Activated CD4-positive, alpha-beta T cell treated with anti-CD3 and anti-CD28 coated beads, Interleukin-2, amount 50 U/mL, for 4 hours (primary cell): ENCODE results near the gene LEMD1.
"Not testable (repeated sequence)": the region's sequence is repeated elsewhere in the genome, so short reads cannot be mapped to it uniquely, and the experiment has no call there.

Experiments
- DNase-seq, 2 experiments: peaks; one replicate each; pipeline ENCODE4 v3.0.0-alpha.2; 2020

LEMD1 gene

DNA sequence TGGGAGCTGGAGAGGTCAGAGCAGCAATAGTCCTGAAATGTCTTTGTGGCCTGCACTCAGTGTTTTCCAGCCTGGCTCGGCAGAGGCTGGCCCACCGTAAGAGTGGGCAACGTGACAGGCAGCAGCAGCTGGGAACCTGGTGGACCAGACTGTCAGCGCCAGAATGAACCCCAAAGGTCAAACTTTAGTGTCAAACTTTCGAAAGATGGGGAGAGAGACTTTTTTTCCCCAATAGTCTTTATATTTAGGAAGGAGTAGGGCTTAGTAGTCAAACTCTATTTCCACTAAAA, 23.7 kb upstream of the LEMD1 start:
- no peak for DNase-seq

GRCh38 chr1:205444931-205445645, 23.2 kb upstream of the LEMD1 start:
- no peak for DNase-seq

- no peak for DNase-seq
Observed at GRCh38 chr1:205444300-205444930, 22.6 kb upstream of the LEMD1 start.

GRCh38 chr1:205443585-205444299, 21.9 kb upstream of the LEMD1 start:
- no peak for DNase-seq

GRCh38 chr1:205442051-205442725, 20.3 kb upstream of the LEMD1 start:
- DNase-seq: no peak

DNA sequence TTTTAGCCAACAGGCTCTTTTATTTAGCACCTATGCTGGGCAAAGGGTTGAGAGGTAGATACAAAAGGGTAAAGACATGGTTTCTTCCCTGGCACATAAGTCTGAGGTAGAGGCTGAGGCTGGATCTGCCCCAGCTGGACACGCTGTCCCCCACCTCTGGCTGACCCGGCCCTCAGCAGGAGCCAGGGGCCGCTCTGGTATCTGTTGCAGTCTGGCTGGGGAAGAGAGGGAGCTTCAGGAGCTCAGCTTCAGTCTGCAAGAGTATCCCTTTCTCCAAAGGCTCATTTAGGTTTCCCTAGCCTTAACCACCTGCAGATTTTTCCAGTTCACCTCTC, 19.8 kb upstream of the LEMD1 start:
- no peak for DNase-seq

DNA sequence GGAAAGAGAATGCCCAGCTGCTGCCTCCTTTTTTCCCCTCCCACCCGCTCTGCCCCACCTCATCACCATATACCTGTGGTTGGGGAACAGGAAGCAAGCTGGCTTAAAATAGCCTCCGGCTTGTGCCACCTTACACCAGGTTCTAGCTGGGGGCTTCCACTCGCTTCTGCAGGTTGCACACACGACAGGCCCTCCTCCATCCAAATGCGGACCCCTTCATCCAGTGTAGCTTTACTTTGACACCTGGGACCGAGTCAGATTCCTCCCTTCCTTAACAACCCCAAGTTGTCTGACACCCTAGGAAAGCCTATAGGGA, 19.4 kb upstream of the LEMD1 start:
- DNase-seq: no peak

DNA sequence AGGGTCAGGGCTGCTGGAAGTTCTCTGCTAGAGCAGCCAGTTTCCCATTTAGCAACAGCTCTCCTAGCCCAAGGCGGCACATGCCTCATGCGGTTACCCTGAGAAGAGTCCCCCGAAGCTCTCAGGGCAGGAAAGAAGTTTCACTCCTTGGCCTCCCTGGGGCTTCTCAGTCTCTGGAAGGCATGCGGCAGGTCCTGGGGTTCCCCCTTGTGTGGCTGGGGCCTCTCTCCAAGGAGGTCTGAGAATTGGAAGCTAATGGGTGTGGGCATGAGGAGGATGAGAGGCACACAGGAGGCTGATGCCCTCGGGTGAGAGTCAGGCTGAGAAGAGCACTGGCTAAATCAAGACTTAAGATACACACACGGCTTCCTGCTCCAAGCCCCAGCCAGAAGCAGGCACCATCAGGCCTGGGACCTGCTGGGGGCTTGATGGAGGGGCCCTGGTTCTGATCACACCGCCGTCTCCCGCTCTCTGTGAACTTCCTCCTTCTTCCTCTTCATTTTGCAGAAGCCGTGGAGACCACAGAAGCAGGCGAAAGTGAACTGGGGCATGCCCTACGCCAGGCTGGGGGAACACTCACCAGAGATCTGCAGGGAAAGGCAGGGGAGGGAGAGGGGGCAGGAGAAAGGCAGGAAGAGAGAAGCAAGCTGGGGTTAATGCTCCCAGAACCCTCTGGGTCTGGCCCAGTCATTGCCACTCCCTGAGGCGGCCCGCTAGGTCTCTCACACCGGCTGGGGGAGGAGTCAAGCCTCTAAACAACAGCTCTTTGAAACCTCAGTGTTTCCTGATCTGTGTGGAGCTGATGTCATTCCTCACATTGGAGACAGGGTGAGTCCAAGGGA, 18.8 kb upstream of the LEMD1 start:
- DNase-seq: peak; percentile 42 to 50

DNA sequence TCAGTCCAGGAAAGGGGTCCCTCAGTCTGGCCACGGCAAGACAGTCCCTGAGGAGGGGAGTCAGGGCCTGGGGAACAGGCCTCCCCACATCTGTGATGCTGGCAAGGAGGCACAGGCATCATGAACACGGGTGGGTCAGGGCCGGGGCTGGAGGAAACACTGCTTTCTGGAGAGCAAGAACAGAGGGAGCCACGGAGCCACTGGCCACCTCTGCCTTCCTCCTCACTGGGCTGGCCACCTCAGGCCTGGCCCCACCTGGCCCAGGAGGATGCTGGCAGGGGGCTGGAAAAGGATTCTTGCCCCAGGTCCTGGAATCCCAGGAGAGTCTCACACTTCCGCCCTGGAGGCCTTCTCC, 18.2 kb upstream of the LEMD1 start:
- DNase-seq: no peak

GRCh38 chr1:205438213-205439158, 16.6 kb upstream of the LEMD1 start:
- DNase-seq: no peak

DNA sequence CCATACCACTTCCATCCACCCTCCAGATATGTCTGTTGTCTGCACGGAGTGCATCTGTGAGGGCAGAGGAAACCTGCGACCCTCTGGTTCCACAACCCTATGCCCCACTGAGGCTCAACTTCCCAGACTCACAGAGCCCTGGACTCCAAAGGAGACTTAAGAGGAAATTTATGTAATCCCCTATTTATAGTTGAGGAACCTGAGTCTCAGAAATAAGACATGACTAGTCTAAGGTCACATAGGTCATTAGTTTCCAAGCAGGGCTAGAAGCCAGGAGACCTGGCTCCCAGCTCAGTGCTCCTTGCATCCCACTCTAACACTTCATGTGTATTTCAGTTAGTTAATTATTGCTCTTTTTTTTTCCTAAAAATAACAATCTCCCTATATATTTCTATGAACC, 15.7 kb upstream of the LEMD1 start:
- DNase-seq: no peak

DNA sequence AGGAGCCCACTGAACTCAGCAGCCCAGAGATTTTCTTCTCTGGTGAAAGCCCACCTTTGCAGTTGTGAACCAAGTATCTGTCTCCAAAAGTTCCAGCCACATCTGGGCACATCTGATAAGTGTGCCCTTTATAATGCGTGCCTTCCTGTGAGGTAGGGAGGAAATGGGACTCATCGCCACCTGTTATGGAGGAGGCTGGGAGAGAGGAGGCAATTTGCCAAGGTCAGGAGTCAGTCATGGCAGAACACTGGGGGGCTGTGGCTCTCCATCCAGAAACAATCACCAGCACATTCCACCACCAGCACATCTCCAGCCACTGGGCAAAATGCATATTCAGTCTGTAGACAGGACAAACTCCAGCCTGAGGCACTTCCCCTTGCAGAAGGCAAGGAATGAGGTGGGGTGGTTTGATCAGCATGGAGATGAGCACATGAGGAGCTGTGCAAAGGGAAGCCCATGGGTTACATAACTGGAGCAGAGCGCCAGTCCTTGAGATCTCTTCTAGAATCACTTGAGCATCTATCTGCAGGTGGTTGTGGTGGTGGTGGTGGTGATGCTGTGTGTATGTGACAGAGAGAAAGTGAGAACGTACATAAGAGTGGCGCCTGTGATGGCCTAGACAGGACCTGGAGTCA, 15.0 kb upstream of the LEMD1 start:
- no peak for DNase-seq

- no peak for DNase-seq
Observed at GRCh38 chr1:205435578-205436573, 14.0 kb upstream of the LEMD1 start.

- no peak for DNase-seq
Observed at GRCh38 chr1:205434738-205435137, 12.9 kb upstream of the LEMD1 start.

GRCh38 chr1:205432692-205433091, 10.8 kb upstream of the LEMD1 start:
- not testable (repeated sequence) for DNase-seq

DNA sequence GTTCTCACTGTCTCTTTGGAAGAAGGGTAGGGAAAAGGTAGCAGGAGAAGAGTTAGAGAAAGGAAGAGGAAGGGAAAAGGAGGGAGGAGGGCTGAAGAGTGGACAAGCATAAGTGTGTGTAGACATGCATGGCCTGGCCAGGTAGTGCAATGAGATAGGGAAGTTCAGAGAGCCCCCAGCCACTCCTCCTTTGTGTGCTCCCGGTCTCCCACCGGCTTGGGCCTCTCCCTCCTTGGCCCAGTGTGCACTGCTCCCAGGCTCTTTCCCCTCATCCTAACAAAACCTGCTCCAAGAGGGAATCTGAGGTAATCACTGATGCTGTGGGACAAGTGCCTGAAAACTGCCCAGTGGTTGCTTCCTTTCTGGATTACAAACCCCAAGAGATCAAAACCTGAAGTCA, 10.3 kb upstream of the LEMD1 start:
- DNase-seq: no peak

DNA sequence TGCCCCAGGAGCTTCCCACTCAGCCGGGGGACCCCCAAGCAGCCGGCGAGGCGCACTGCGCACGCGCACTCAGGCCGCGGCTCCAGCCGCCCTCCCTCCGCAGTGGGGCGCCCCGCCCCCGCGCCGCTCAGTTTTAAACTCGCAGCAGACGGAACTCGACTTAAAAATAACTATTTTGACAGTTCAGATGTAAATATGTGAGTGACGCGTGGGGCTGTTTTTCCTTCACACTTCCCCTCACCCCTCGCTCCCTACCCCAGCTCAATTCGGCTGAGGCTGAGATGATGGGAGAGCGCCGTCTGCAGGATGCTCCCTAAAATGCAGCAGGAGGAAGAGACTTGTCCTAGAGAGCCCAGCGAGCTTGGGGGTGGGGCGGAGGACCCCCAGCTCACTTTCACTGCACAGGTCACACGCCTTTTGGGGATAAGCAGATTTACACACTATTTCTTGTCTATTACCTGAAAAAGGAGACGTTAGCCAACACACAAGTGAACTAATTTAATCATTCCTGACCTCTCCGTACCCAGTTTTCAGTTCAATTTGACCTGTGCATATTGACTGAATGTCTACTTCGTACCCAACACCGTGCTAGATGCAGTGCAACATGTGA, 8.9 kb upstream of the LEMD1 start:
- peak; percentile 37 to 48 for DNase-seq

DNA sequence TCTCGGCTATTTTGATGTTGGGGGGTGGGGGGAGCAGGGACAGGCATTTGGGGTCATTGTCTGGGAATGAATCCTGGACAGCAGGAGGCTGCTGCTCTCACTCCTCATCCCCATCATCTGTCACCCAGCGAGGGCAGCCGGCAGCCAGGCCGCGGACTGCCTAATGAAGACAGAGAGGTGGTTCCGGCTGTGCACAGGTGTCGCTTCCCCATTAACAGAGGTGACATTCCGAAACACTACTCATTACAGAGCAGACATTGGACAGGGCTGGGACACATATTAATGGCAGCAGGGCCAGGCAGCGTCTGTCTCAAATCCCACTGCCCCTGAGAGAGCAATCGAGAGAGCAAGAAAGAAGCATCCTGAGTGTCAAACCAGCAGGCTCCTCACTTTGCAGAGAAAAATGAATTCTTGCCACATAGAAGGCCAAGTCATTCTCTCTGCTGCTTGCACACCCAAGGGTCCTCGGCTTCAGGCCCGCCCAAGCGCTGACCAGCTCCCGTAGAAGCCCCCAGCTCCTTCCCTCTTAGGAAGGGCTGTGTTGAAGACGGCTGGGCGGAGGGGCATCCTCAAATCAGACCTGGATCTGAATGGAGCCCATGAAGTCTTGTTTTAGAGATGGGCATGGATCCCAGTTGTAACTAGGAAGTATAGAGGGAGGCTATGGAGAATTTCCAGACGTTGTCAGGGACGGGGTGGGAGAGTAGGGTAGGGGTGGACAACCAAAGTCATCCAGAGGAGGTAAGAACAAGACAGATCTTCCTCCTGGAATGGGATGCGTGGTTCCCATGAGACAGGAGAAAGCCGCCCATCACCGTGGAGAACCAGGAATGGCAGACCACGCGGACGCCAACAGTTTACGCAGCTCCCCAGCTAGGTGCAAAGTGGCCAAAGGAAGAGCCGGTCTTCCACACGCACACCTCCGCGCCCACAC, 8.2 kb upstream of the LEMD1 start:
- DNase-seq: no peak
